ENCODE measurements around the gene TAF1D.

TAF1D gene

GRCh38 chr11:93728792-93729128, 12.5 kb downstream of the TAF1D start:
- peaks cover 0 to 2% (median 0%) of the 10 kb centered on the region in 5 donors for H3K4me1 ChIP-seq (ENCODE audit: control insufficient read depth in 5 of 5, insufficient read depth in 5 of 5, low read length in 5 of 5)
- H3K9ac ChIP-seq (ENCODE audit: low read length in 5 of 5): no peak overlapping the region
- H3K4me3 ChIP-seq (ENCODE audit: low read depth in 1 of 5, low read length in 5 of 5): no peak overlapping the region
- no peaks in the 10 kb centered on the region for H3K27me3 ChIP-seq (ENCODE audit: control insufficient read depth in 5 of 5, insufficient read depth in 4 of 5, low read length in 5 of 5)
- no peak overlapping the region for H3K27ac ChIP-seq (ENCODE audit: low read depth, low read length)
- no peaks in the 10 kb centered on the region for H3K9me3 ChIP-seq (ENCODE audit: control insufficient read depth in 5 of 5, low read length in 5 of 5)
- H3K36me3 ChIP-seq (ENCODE audit: control insufficient read depth in 5 of 5, insufficient read depth in 5 of 5, low read length in 5 of 5): peaks cover 57 to 82% (median 70%) of the 10 kb centered on the region in 5 donors

GRCh38 chr11:93727985-93728791, 13.1 kb downstream of the TAF1D start:
- Histone ChIP-seq H3K36me3 (ENCODE audit: control insufficient read depth in 5 of 5, insufficient read depth in 5 of 5, low read length in 5 of 5) (peaks cover 61 to 82% (median 65%) of the 10 kb centered on the region in 5 donors), H3K4me3 (ENCODE audit: low read depth in 1 of 5, low read length in 5 of 5) (no peak overlapping the region), H3K9me3 (ENCODE audit: control insufficient read depth in 5 of 5, low read length in 5 of 5) (no peaks in the 10 kb centered on the region), H3K27me3 (ENCODE audit: control insufficient read depth in 5 of 5, insufficient read depth in 4 of 5, low read length in 5 of 5) (no peaks in the 10 kb centered on the region), H3K9ac (ENCODE audit: low read length in 5 of 5) (no peak overlapping the region), H3K4me1 (ENCODE audit: control insufficient read depth in 5 of 5, insufficient read depth in 5 of 5, low read length in 5 of 5) (no peaks in the 10 kb centered on the region), H3K27ac (ENCODE audit: low read depth, low read length) (no peak overlapping the region)

GRCh38 chr11:93724089-93724488, 17.2 kb downstream of the TAF1D start:
- Histone ChIP-seq H3K9me3 (ENCODE audit: control insufficient read depth in 5 of 5, low read length in 5 of 5) (no peaks in the 10 kb centered on the region), H3K4me3 (ENCODE audit: low read depth in 1 of 5, low read length in 5 of 5) (no peak overlapping the region), H3K27me3 (ENCODE audit: control insufficient read depth in 5 of 5, insufficient read depth in 4 of 5, low read length in 5 of 5) (no peaks in the 10 kb centered on the region), H3K27ac (ENCODE audit: low read depth, low read length) (no peak overlapping the region), H3K9ac (ENCODE audit: low read length in 5 of 5) (no peak overlapping the region), H3K4me1 (ENCODE audit: control insufficient read depth in 5 of 5, insufficient read depth in 5 of 5, low read length in 5 of 5) (no peaks in the 10 kb centered on the region), H3K36me3 (ENCODE audit: control insufficient read depth in 5 of 5, insufficient read depth in 5 of 5, low read length in 5 of 5) (peaks cover 29 to 60% (median 39%) of the 10 kb centered on the region in 5 donors)

GRCh38 chr11:93720522-93720921, 20.8 kb downstream of the TAF1D start:
- Histone ChIP-seq H3K4me1 (ENCODE audit: control insufficient read depth in 5 of 5, insufficient read depth in 5 of 5, low read length in 5 of 5) (peaks cover 0 to 5% (median 0%) of the 10 kb centered on the region in 5 donors), H3K9ac (ENCODE audit: low read length in 5 of 5) (no peak overlapping the region), H3K36me3 (ENCODE audit: control insufficient read depth in 5 of 5, insufficient read depth in 5 of 5, low read length in 5 of 5) (peaks cover 8 to 50% (median 32%) of the 10 kb centered on the region in 5 donors), H3K27me3 (ENCODE audit: control insufficient read depth in 5 of 5, insufficient read depth in 4 of 5, low read length in 5 of 5) (no peaks in the 10 kb centered on the region), H3K4me3 (ENCODE audit: low read depth in 1 of 5, low read length in 5 of 5) (no peak overlapping the region), H3K9me3 (ENCODE audit: control insufficient read depth in 5 of 5, low read length in 5 of 5) (no peaks in the 10 kb centered on the region), H3K27ac (ENCODE audit: low read depth, low read length) (no peak overlapping the region)

- peaks cover 8 to 57% (median 36%) of the 10 kb centered on the region in 5 donors for H3K36me3 ChIP-seq (ENCODE audit: control insufficient read depth in 5 of 5, insufficient read depth in 5 of 5, low read length in 5 of 5)
Measured at GRCh38 chr11:93719310-93719709, 22.0 kb downstream of the TAF1D start.

GRCh38 chr11:93718057-93718563, 23.2 kb downstream of the TAF1D start:
- H3K9me3 ChIP-seq (ENCODE audit: control insufficient read depth in 5 of 5, low read length in 5 of 5): no peaks in the 10 kb centered on the region

More at GRCh38 chr11:93719310-93719709, 22.0 kb downstream of the TAF1D start:
- Histone ChIP-seq H3K9me3 (ENCODE audit: control insufficient read depth in 5 of 5, low read length in 5 of 5) (no peaks in the 10 kb centered on the region), H3K4me3 (ENCODE audit: low read depth in 1 of 5, low read length in 5 of 5) (no peak overlapping the region), H3K27me3 (ENCODE audit: control insufficient read depth in 5 of 5, insufficient read depth in 4 of 5, low read length in 5 of 5) (no peaks in the 10 kb centered on the region), H3K4me1 (ENCODE audit: control insufficient read depth in 5 of 5, insufficient read depth in 5 of 5, low read length in 5 of 5) (peaks cover 0 to 5% (median 0%) of the 10 kb centered on the region in 5 donors), H3K9ac (ENCODE audit: low read length in 5 of 5) (no peak overlapping the region), H3K27ac (ENCODE audit: low read depth, low read length) (no peak overlapping the region)

GRCh38 chr11:93717501-93717900, 23.8 kb downstream of the TAF1D start:
- H3K27ac ChIP-seq (ENCODE audit: low read depth, low read length): no peak overlapping the region
- peaks cover 0 to 45% (median 29%) of the 10 kb centered on the region in 5 donors for H3K36me3 ChIP-seq (ENCODE audit: control insufficient read depth in 5 of 5, insufficient read depth in 5 of 5, low read length in 5 of 5)
- H3K9me3 ChIP-seq (ENCODE audit: control insufficient read depth in 5 of 5, low read length in 5 of 5): no peaks in the 10 kb centered on the region
- no peaks in the 10 kb centered on the region for H3K27me3 ChIP-seq (ENCODE audit: control insufficient read depth in 5 of 5, insufficient read depth in 4 of 5, low read length in 5 of 5)
- peaks cover 0 to 5% (median 0%) of the 10 kb centered on the region in 5 donors for H3K4me1 ChIP-seq (ENCODE audit: control insufficient read depth in 5 of 5, insufficient read depth in 5 of 5, low read length in 5 of 5)
- no peak overlapping the region for H3K9ac ChIP-seq (ENCODE audit: low read length in 5 of 5)
- H3K4me3 ChIP-seq (ENCODE audit: low read depth in 1 of 5, low read length in 5 of 5): no peak overlapping the region

More at GRCh38 chr11:93718057-93718563, 23.2 kb downstream of the TAF1D start:
- H3K36me3 ChIP-seq (ENCODE audit: control insufficient read depth in 5 of 5, insufficient read depth in 5 of 5, low read length in 5 of 5): peaks cover 3 to 51% (median 29%) of the 10 kb centered on the region in 5 donors
- no peak overlapping the region for H3K9ac ChIP-seq (ENCODE audit: low read length in 5 of 5)
- H3K27me3 ChIP-seq (ENCODE audit: control insufficient read depth in 5 of 5, insufficient read depth in 4 of 5, low read length in 5 of 5): no peaks in the 10 kb centered on the region
- H3K4me3 ChIP-seq (ENCODE audit: low read depth in 1 of 5, low read length in 5 of 5): no peak overlapping the region
- peaks cover 0 to 5% (median 0%) of the 10 kb centered on the region in 5 donors for H3K4me1 ChIP-seq (ENCODE audit: control insufficient read depth in 5 of 5, insufficient read depth in 5 of 5, low read length in 5 of 5)
- no peak overlapping the region for H3K27ac ChIP-seq (ENCODE audit: low read depth, low read length)

GRCh38 chr11:93715797-93716396, 25.4 kb downstream of the TAF1D start:
- Histone ChIP-seq H3K36me3 (ENCODE audit: control insufficient read depth in 5 of 5, insufficient read depth in 5 of 5, low read length in 5 of 5) (peaks cover 0 to 34% (median 17%) of the 10 kb centered on the region in 5 donors), H3K4me3 (ENCODE audit: low read depth in 1 of 5, low read length in 5 of 5) (no peak overlapping the region), H3K4me1 (ENCODE audit: control insufficient read depth in 5 of 5, insufficient read depth in 5 of 5, low read length in 5 of 5) (peaks cover 0 to 5% (median 0%) of the 10 kb centered on the region in 5 donors), H3K27ac (ENCODE audit: low read depth, low read length) (no peak overlapping the region), H3K27me3 (ENCODE audit: control insufficient read depth in 5 of 5, insufficient read depth in 4 of 5, low read length in 5 of 5) (no peaks in the 10 kb centered on the region), H3K9me3 (ENCODE audit: control insufficient read depth in 5 of 5, low read length in 5 of 5) (peaks cover 0 to 1% (median 0%) of the 10 kb centered on the region in 5 donors), H3K9ac (ENCODE audit: low read length in 5 of 5) (no peak overlapping the region)

- no peak overlapping the region for H3K4me3 ChIP-seq (ENCODE audit: low read depth in 1 of 5, low read length in 5 of 5)
- no peak overlapping the region for H3K27ac ChIP-seq (ENCODE audit: low read depth, low read length)
- no peak overlapping the region for H3K9ac ChIP-seq (ENCODE audit: low read length in 5 of 5)
- H3K27me3 ChIP-seq (ENCODE audit: control insufficient read depth in 5 of 5, insufficient read depth in 4 of 5, low read length in 5 of 5): no peaks in the 10 kb centered on the region
- peaks cover 3 to 18% (median 12%) of the 10 kb centered on the region in 5 donors for H3K9me3 ChIP-seq (ENCODE audit: control insufficient read depth in 5 of 5, low read length in 5 of 5)
- peaks cover 20 to 42% (median 27%) of the 10 kb centered on the region in 5 donors for H3K36me3 ChIP-seq (ENCODE audit: control insufficient read depth in 5 of 5, insufficient read depth in 5 of 5, low read length in 5 of 5)
- H3K4me1 ChIP-seq (ENCODE audit: control insufficient read depth in 5 of 5, insufficient read depth in 5 of 5, low read length in 5 of 5): no peaks in the 10 kb centered on the region
Measured at GRCh38 chr11:93712678-93713077, 28.6 kb downstream of the TAF1D start.

GRCh38 chr11:93710239-93710638, 31.1 kb downstream of the TAF1D start:
- H3K4me1 ChIP-seq (ENCODE audit: control insufficient read depth in 5 of 5, insufficient read depth in 5 of 5, low read length in 5 of 5): no peaks in the 10 kb centered on the region
- H3K27ac ChIP-seq (ENCODE audit: low read depth, low read length): no peak overlapping the region
- no peak overlapping the region for H3K9ac ChIP-seq (ENCODE audit: low read length in 5 of 5)
- H3K27me3 ChIP-seq (ENCODE audit: control insufficient read depth in 5 of 5, insufficient read depth in 4 of 5, low read length in 5 of 5): no peaks in the 10 kb centered on the region
- H3K4me3 ChIP-seq (ENCODE audit: low read depth in 1 of 5, low read length in 5 of 5): no peak overlapping the region
- H3K36me3 ChIP-seq (ENCODE audit: control insufficient read depth in 5 of 5, insufficient read depth in 5 of 5, low read length in 5 of 5): peaks cover 21 to 37% (median 33%) of the 10 kb centered on the region in 5 donors
- peaks cover 3 to 18% (median 12%) of the 10 kb centered on the region in 5 donors for H3K9me3 ChIP-seq (ENCODE audit: control insufficient read depth in 5 of 5, low read length in 5 of 5)

All from subcutaneous abdominal adipose tissue (tissue), 5 donors.